ENCODE results near the gene TMEM120A.

- TF ChIP-seq CTCF (conservative IDR thresholded peaks at IDR 0.05; ENCODE audit: low read depth in 2 of 2) (no peak), EZH2 (IDR thresholded peaks at IDR 0.05; ENCODE audit: low read depth, unreplicated experiment) (no peak), POLR2AphosphoS5 (IDR thresholded peaks at IDR 0.05; ENCODE audit: low read depth) (no peak), EZH2phosphoT487 (IDR thresholded peaks at IDR 0.05; ENCODE audit: unreplicated experiment) (no peak), JUNB (IDR thresholded peaks at IDR 0.05; ENCODE audit: unreplicated experiment) (no peak), ZNF331 (CRISPR knock-in tag; IDR thresholded peaks at IDR 0.05; ENCODE audit: low read depth) (no peak)
- TF ChIP-seq, protein P1, sequence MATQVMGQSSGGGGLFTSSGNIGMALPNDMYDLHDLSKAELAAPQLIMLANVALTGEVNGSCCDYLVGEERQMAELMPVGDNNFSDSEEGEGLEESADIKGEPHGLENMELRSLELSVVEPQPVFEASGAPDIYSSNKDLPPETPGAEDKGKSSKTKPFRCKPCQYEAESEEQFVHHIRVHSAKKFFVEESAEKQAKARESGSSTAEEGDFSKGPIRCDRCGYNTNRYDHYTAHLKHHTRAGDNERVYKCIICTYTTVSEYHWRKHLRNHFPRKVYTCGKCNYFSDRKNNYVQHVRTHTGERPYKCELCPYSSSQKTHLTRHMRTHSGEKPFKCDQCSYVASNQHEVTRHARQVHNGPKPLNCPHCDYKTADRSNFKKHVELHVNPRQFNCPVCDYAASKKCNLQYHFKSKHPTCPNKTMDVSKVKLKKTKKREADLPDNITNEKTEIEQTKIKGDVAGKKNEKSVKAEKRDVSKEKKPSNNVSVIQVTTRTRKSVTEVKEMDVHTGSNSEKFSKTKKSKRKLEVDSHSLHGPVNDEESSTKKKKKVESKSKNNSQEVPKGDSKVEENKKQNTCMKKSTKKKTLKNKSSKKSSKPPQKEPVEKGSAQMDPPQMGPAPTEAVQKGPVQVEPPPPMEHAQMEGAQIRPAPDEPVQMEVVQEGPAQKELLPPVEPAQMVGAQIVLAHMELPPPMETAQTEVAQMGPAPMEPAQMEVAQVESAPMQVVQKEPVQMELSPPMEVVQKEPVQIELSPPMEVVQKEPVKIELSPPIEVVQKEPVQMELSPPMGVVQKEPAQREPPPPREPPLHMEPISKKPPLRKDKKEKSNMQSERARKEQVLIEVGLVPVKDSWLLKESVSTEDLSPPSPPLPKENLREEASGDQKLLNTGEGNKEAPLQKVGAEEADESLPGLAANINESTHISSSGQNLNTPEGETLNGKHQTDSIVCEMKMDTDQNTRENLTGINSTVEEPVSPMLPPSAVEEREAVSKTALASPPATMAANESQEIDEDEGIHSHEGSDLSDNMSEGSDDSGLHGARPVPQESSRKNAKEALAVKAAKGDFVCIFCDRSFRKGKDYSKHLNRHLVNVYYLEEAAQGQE (IDR thresholded peaks at IDR 0.05; ENCODE audit: unreplicated experiment), result no peak
- TF ChIP-seq, protein P2, sequence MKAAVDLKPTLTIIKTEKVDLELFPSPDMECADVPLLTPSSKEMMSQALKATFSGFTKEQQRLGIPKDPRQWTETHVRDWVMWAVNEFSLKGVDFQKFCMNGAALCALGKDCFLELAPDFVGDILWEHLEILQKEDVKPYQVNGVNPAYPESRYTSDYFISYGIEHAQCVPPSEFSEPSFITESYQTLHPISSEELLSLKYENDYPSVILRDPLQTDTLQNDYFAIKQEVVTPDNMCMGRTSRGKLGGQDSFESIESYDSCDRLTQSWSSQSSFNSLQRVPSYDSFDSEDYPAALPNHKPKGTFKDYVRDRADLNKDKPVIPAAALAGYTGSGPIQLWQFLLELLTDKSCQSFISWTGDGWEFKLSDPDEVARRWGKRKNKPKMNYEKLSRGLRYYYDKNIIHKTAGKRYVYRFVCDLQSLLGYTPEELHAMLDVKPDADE (IDR thresholded peaks at IDR 0.05), result no peak
Measured at GRCh38 chr7:75946207-75946855, 48.1 kb downstream of the TMEM120A start.

Measured in GM23338 (cell line).